ENCODE measurements around the gene C16orf89.

GRCh38 chr16:5017678-5017969, 48.1 kb downstream of the C16orf89 start:
- TF ChIP-seq POLR2AphosphoS5 (IDR thresholded peaks at IDR 0.05; ENCODE audit: low read depth, low read length) (no peak), SIN3A (IDR thresholded peaks at IDR 0.05; ENCODE audit: borderline replicate concordance, insufficient read depth, low read length) (no peak), TAF1 (IDR thresholded peaks at IDR 0.05; ENCODE audit: borderline replicate concordance, insufficient read depth, low read length) (no peak), REST (IDR thresholded peaks at IDR 0.05; ENCODE audit: insufficient read depth in 1 of 2, low read depth in 2 of 2, low read length in 2 of 2) (no peak)
